Measurements from ENCODE around the gene CRY1.
"Not testable (repeated sequence)": the region's sequence is repeated elsewhere in the genome, so short reads cannot be mapped to it uniquely, and the experiment has no call there.

The CRY1 gene

DNA sequence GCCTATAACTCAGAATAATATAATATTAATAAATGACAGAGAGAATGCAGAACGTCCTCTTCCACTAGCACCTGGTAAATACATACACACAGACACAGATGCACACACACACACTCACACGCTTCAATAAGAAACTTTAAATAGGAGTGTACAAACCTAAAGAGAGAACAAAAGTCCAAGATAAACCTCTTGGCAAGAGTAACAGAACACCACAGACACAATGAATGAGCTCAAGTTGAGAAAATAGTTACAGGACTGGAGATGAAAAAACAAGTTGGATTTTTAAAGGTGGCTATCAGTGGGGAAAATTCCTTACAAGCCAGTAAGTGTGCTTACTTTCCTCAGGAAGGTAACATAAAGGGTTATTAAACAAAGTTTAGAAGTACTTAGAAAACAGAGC, 35.2 kb downstream of the CRY1 start:
- DNase-seq, result no peak

- DNase-seq, result no peak
Observed at GRCh38 chr12:107057071-107057834, 36.1 kb downstream of the CRY1 start.

DNA sequence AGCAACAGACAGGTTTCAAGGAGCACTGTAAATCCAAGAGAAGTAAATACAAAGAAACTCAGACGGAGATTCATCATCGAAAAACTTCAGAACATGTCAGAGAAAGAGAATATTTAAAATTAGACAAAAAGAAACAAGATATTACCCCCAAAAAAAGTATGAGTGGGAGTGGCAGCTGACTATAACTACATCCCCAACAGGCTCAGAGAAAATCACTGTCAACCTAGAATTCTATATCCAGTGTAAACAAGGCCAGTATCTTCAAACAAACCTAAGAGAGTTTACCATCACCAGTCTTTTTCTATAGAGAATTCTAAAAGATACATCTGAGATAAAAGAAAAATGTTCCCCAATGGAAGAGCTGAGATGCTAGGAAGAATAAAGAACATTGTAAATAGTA, 39.6 kb downstream of the CRY1 start:
- DNase-seq, result no peak

DNA sequence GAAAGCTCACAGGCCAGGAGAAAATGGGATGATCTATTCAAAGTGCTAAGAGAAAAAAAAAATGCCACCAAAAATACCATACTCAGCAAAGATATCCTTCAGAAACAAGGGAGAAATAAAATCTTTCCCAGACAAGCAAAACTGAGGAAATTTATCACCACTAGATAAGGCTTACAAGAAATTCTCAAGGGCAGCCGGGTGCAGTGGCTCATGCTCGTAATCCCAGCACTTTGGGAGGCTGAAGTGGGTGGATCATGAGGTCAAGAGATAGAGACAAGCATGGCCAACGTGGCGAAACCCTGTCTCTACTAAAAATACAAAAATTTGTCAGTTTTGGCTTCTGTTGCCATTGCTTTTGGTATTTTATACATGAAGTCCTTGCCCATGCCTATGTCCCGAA, 48.2 kb downstream of the CRY1 start:
- DNase-seq, result no peak

- no peak for DNase-seq
Observed at GRCh38 chr12:107042801-107043200, 50.5 kb downstream of the CRY1 start.

DNA sequence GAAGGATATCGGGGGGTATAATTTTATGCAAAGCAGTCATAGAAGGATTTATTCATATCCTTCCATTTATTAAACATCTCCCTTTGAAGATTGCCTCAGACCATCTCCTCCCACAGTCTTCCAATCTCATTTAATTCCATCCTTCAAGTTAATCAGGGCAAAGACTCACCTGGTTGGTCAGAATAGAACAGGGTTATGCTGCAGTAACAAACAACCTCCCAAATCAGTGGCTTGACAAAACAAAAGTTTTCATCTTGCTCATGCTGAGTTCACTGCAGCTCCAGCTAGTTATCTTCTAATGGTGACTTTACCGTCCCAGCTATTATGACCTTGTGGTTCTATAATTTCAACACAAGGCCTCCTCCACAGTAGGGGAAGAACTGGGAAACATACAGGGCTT, 57.6 kb downstream of the CRY1 start:
- no peak for DNase-seq

GRCh38 chr12:107033758-107034739, 59.3 kb downstream of the CRY1 start:
- no peak for DNase-seq

DNA sequence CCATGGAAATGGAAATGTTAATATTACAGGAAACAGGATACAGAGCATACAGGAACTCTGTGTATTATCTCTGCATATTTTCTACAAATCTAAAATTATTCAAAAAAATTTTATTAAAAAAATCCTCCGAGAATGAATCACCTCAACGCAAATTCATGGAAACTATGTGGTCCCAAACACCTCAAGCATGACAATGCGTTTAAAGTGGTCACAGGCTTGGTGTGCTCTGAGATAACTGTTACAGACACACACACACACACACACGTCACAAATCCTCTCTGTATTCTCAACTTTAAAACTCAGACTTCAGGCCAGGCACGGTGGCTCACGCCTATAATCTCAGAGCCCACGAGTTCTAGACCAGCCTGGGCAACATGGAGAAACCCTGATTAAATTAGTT, 61.1 kb downstream of the CRY1 start:
- DNase-seq, result no peak

DNA sequence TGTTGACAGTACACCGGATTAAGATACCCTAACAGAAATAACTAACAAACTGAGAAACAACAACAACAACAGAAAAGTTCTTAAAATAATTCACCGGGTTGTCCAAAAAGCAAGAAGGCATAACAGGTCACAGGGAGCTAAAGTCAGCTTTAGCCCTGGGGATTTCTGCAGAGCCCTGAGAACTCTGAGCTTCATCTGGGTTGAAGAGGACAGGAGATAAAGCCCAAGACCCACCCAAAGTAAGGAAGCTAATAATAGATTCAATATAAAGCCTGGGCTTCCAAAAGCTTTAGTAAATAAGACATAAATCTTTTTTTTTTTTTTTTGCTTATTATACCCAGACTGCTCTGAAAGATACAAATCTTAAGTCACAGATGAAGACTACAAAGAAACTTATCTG, 62.3 kb downstream of the CRY1 start:
- no peak for DNase-seq

DNA sequence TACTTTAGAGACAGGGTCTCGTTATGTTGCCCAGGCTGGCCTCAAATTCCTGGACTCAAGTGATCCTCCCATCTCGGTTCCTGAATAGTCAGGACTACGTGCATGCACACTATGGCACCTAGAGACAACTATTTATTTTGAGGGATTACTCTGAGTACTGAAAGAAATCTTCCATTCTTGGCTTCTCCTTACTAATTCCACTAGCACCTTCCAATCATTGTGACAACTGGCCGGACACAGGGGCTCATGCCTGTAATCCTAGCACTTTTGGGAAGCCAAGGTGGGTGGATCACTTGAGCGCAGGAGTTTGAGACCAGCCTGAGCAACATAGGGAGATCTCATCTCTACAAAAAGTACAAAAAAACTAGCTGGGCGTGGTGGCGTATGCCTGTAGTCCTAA, 64.3 kb downstream of the CRY1 start:
- DNase-seq, result no peak

GRCh38 chr12:107027636-107028053, 65.7 kb downstream of the CRY1 start:
- DNase-seq, result no peak

DNA sequence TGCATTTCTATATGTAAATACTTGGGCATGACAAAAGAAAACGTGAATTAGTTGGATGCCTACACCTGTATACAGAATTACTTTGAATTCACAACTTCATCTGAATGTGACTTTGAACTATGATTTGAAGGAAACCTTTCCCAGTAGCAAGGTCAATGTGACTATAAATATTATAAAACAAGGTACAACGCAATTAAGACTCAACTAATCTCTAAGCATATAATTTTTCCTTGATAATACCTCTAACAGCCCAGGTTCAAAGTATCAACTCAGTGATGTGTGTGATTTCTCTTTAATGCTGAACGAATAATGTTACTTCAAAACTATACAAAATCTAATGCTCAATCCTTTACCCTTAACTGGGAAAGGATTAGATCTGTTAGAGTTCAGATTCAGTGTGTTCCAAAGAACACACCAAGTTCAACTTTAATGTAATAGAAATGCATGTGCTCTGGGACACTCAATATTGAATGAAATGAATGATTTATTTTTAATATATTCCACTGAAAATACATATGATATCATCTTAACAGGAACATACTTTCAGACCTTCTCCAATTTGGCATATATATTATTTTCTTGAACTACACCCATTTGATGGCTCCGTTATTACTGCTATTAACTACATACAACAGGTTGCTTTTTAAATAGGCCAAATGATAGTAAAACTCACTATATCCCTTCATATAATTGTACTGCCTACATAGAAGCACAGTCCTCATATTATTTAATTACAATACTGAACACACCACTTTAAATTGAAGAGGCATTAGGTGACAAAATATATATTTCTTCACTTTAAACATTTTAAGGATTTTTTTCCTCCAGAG, 66.3 kb downstream of the CRY1 start:
- DNase-seq, result no peak

DNA sequence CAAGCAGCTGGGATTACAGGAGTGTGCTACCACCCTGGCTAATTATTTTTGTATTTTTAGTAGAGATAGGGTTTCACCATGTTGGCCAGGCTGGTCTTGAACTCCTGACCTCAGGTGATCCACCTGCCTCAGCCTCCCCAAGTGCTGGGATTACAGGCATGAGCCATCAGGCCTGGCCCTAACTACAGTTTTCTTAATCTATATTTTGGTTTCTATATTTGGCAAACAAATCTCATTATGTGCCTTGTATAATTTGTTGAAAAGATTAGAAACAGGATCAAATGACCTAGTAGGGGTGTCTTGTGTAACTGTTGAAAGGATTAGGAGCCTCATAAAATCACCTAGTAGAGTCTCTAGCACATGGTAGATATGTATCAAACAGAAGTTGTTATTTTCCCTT, 67.0 kb downstream of the CRY1 start:
- not testable (repeated sequence) for DNase-seq

- DNase-seq, result no peak
Observed at GRCh38 chr12:107025671-107026070, 67.7 kb downstream of the CRY1 start.

GRCh38 chr12:107019546-107019945, 73.8 kb downstream of the CRY1 start:
- DNase-seq, result no peak

- no peak for DNase-seq
Observed at GRCh38 chr12:107017042-107017441, 76.3 kb downstream of the CRY1 start.

GRCh38 chr12:107014055-107014454, 79.3 kb downstream of the CRY1 start:
- DNase-seq, result no peak

- no peak for DNase-seq
Observed at GRCh38 chr12:107012736-107013425, 80.5 kb downstream of the CRY1 start.

DNA sequence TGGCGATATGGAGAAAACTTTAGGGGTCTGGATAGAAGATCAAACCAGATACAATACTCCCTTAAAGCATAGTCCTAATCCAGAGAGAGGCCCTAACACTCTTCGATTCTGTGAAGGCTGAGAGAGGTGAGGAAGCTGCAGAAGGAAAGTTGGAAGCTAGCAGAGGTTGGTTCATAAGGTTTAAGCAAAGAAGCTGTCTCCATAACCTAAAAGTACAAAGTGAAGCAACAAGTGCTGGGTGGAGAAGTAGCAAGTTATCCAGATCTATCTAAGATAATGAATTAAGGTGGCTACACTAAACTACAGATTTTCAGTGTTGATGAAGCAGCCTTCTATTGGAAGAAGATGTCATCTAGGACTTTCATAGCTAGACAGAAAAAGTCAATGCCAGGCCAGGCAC, 81.8 kb downstream of the CRY1 start:
- no peak for DNase-seq

DNA sequence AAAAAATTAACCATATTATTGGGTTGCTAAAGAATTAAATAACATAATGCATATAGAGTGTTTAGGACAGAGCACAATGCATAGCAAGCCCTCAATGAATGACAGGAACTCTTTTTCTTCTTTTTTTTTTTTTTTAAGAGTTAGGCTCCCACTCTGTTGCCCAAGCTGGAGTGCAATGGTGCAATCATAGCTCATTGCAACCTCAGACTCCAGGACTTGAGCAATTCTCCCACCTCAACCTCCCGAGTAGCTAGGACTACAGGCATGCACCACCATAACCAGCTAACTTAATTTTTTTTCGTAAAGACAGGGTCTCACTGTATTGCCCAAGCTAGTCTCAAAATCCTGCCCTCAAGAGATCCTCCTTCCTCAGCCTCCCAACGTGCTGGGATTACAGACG, 85.9 kb downstream of the CRY1 start:
- no peak for DNase-seq

GRCh38 chr12:107002665-107003064, 90.7 kb downstream of the CRY1 start:
- DNase-seq, result not testable (repeated sequence)

GRCh38 chr12:106999446-106999845, 93.9 kb downstream of the CRY1 start:
- no peak for DNase-seq

- no peak for DNase-seq
Observed at GRCh38 chr12:106997916-106998315, 95.4 kb downstream of the CRY1 start.

Data from activated T-cell treated with anti-CD3 and anti-CD28 coated beads for 4 hours (primary cell).